ENCODE results near the gene ARSD. TPM values are rescaled to one million over a fixed set of nuclear protein-coding genes. Genes with fewer than 3 reads are reported as not detected.
"Not testable (repeated sequence)": the region's sequence is repeated elsewhere in the genome, so short reads cannot be mapped to it uniquely, and the experiment has no call there.

The ARSD gene
- total and polyA plus RNA-seq, 2 of the 13 experiments (the other 11 are each of a cell fraction or from before 2014, with no cell fraction given): 4.8 to 6.8 TPM

DNA sequence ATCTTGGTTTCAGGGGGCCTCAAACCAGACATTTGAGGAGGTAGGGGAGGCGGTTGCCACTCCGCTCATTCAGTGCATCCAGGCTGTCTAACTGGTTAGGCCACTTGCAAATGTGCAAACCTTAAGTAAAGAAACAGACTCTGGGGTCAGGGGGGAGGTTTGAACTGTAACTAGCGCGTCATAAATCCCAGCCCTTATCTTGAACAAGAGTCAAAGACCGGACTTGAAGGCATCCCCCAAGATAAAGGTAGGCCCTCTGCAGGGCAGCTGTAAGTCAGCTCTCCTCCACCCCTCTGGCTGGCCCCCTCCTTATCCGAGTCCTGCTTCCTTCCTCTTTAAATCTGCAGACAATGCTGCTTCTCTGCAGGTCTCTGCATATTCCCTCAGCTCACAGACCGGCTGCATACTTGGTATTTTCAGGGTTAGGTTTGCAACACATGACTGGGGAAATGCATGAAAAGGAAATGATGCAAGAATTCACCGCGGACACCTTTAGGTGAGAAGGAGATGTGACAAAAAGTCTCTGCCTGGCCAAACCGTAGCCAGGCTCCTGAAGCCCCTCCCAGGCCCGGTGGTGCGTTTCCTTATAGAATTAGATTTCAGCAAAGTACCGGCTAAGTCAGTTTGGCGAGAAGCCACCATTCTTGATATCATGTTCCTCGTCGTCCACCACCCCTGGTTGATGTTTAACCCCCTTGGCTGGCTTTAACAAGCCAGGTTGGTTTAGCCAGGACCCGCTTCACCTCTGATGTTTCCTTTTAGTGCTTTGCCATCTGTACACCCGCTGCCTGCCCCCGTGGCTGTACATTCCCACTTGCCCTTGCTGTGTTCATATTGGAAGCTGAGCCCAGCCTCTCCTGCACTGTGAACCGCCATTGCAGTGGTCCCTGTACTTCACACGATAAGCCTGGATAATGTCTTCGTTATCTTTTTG, 31.2 kb downstream of the ARSD start:
- POLR2A ChIA-PET: interaction anchor here (2.7 kb wide), 1 partner anchor 31 kb away, joined by 16 read pairs; the partner anchor contains the start of gene ARSD
- intact Hi-C loops (cut with micrococcal nuclease; ENCODE audit: unreplicated experiment): loop anchor here (1.0 kb wide), 1 partner anchor 30 kb away; no protein-coding TSS in a partner anchor
- CTCF ChIA-PET (ENCODE audit: low intra/inter-chr PET ratio, low total read pairs); H3K27me3 ChIP-seq (ENCODE audit: control insufficient read depth in 1 of 2, insufficient read depth in 2 of 2, low read length in 2 of 2); in situ Hi-C loops (cut with HindIII; ENCODE audit: extremely low pct_ligation_motif_present, low pct_unique_long_range_greater_than_20kb); H3K9me3 ChIP-seq (ENCODE audit: low read length); H3K36me3 ChIP-seq (replicated peaks in 1 of 2; ENCODE audit: control insufficient read depth in 1 of 2, insufficient read depth in 2 of 2, low read length in 2 of 2); H3K79me2 ChIP-seq (ENCODE audit: insufficient read depth, low read length); H4K20me1 ChIP-seq (ENCODE audit: insufficient read depth, low read length); TF ChIP-seq GABPA (IDR thresholded peaks at IDR 0.05; ENCODE audit: low read depth, low read length); EP300 (CRISPR knock-in tag; IDR thresholded peaks at IDR 0.05; ENCODE audit: borderline replicate concordance): not testable (repeated sequence)
- BruUV-seq (replicated peaks): TSS peak; percentile 85
- H3K27ac ChIP-seq (ENCODE audit: extremely low read length, insufficient read depth, low read length): peak overlapping the region; percentile 93
- peak overlapping the region; percentile 68 for H3K9ac ChIP-seq (ENCODE audit: insufficient read depth, low read depth, low read length)
- FAIRE-seq: peak; percentile 86
- ATAC-seq: peak; percentile 89
- DNase-seq (ENCODE audit: low spot score): peak; percentile 50
- WGBS (ENCODE audit: low lambda C conversion rate): 0% methylated on average over 9 of the region's 22 CpGs
- peak overlapping the region; percentile 52 to 68 (median 63); a peak in 5 of 6 replicates for H3K4me3 ChIP-seq (replicated peaks in 1 of 3; ENCODE audit: insufficient read depth in 1 of 3, low read depth in 2 of 3, low read length in 3 of 3)
- H3K4me2 ChIP-seq (ENCODE audit: low read depth, low read length): peak overlapping the region; percentile 87
- H2AFZ ChIP-seq (ENCODE audit: low read length): peak overlapping the region; percentile 23
- H3K4me1 ChIP-seq (ENCODE audit: insufficient read depth, low read length): peaks cover 17% of the 10 kb centered on the region
- TF ChIP-seq TAF1 (CRISPR knock-in tag; IDR thresholded peaks at IDR 0.05) (peak; percentile 34; the same call in 1 of the 2 replicates), DMAP1 (CRISPR knock-in tag; IDR thresholded peaks at IDR 0.05) (0 out of 2 replicates have a peak, but pooled peaks have one; percentile 20), NR2C2 (CRISPR knock-in tag; IDR thresholded peaks at IDR 0.05; ENCODE audit: borderline replicate concordance) (0 out of 2 replicates have a peak, but pooled peaks have one; percentile 25), ZBTB21 (CRISPR knock-in tag; IDR thresholded peaks at IDR 0.05) (peak; percentile 51; the same call in 1 of the 2 replicates), GABPA (CRISPR knock-in tag; IDR thresholded peaks at IDR 0.05; ENCODE audit: low read depth) (peak; percentile 47; the same call in 1 of the 2 replicates), POLR2A (IDR thresholded peaks at IDR 0.05; ENCODE audit: insufficient read depth in 1 of 2, low read depth in 2 of 2, low read length in 2 of 2) (peak in 1 of 2 experiments; percentile 56; a peak in 2 of 4 replicates), TBX2 (CRISPR knock-in tag; IDR thresholded peaks at IDR 0.05; ENCODE audit: borderline replicate concordance) (peak; percentile 68), GFI1 (CRISPR knock-in tag; IDR thresholded peaks at IDR 0.05; ENCODE audit: borderline replicate concordance) (peak; percentile 59; the same call in 1 of the 2 replicates), EP300 (IDR thresholded peaks at IDR 0.05; ENCODE audit: low read depth in 2 of 2, low read length in 2 of 2) (peak in 1 of 2 experiments; percentile 15; a peak in 1 of 4 replicates), SALL1 (CRISPR knock-in tag; IDR thresholded peaks at IDR 0.05) (peak; percentile 21; the same call in 1 of the 2 replicates), TFDP2 (CRISPR knock-in tag; IDR thresholded peaks at IDR 0.05) (0 out of 2 replicates have a peak, but pooled peaks have one; percentile 27), HNF4A (CRISPR knock-in tag; IDR thresholded peaks at IDR 0.05) (peak; percentile 42), ZNF343 (CRISPR knock-in tag; IDR thresholded peaks at IDR 0.05) (0 out of 2 replicates have a peak, but pooled peaks have one; percentile 20), YY1 (IDR thresholded peaks at IDR 0.05; ENCODE audit: insufficient read depth, insufficient replicate concordance, low read depth, low read length) (peak; percentile 25), ZC3H4 (CRISPR knock-in tag; IDR thresholded peaks at IDR 0.05; ENCODE audit: borderline replicate concordance) (0 out of 2 replicates have a peak, but pooled peaks have one; percentile 66)
- TF ChIP-seq, protein P1, sequence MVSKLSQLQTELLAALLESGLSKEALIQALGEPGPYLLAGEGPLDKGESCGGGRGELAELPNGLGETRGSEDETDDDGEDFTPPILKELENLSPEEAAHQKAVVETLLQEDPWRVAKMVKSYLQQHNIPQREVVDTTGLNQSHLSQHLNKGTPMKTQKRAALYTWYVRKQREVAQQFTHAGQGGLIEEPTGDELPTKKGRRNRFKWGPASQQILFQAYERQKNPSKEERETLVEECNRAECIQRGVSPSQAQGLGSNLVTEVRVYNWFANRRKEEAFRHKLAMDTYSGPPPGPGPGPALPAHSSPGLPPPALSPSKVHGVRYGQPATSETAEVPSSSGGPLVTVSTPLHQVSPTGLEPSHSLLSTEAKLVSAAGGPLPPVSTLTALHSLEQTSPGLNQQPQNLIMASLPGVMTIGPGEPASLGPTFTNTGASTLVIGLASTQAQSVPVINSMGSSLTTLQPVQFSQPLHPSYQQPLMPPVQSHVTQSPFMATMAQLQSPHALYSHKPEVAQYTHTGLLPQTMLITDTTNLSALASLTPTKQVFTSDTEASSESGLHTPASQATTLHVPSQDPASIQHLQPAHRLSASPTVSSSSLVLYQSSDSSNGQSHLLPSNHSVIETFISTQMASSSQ (IDR thresholded peaks at IDR 0.05; ENCODE audit: low read depth): peak; percentile 51
- TF ChIP-seq, protein P1 (CRISPR knock-in tag; IDR thresholded peaks at IDR 0.05; ENCODE audit: borderline replicate concordance): peak; percentile 43; the same call in 1 of the 2 replicates
